A673 (cell line): ENCODE results near the gene MBD3L5. TPM values are rescaled to one million over a fixed set of nuclear protein-coding genes. Genes with fewer than 3 reads are reported as not detected.
"Not testable (repeated sequence)": the region's sequence is repeated elsewhere in the genome, so short reads cannot be mapped to it uniquely, and the experiment has no call there.

Experiments used
- BruUV-seq: library from RNA; stranded (reverse); fragments of 400-500 nt; replicated peaks from 2 replicates; lab custom pipeline; 2021; lab: Mats Ljungman, UMichigan
- CTCF ChIA-PET: fragments of 300-600 bp; sonication (Branson Sonifier 250); formaldehyde crosslinking; loops from one replicate; lab custom pipeline; 2022; ENCODE audit warnings: antibody characterized with exemption; lab: Charles Lee
- POLR2A ChIA-PET: fragments of 300-600 bp; sonication (Branson Sonifier 250); formaldehyde crosslinking; loops from one replicate; lab custom pipeline; 2022; ENCODE audit warnings: antibody characterized with exemption; ENCODE audit not compliant: low non-redundant PET; lab: Charles Lee
- DNase-seq: peaks from one replicate; pipeline ENCODE4 v3.0.0-alpha.2; 2015; ENCODE audit warnings: low spot score
- H3K27ac ChIP-seq: fragments of 200-600 bp; sonication (generic); 2 replicates; pipeline ENCODE4 v1.5.1; 2016; ENCODE audit warnings: mixed run types, low read depth, mild to moderate bottlenecking, mixed read lengths, antibody characterized with exemption, low read length; ENCODE audit not compliant: poor library complexity, severe bottlenecking
- H3K27me3 ChIP-seq: fragments of 200-600 bp; sonication (generic); replicated peaks from 2 replicates; pipeline ENCODE4 v1.6.1; 2017; ENCODE audit warnings: mixed run types, low read depth, mild to moderate bottlenecking, mixed read lengths, antibody characterized with exemption, low read length; ENCODE audit not compliant: insufficient read depth, poor library complexity
- H3K36me3 ChIP-seq: fragments of 200-600 bp; sonication (generic); 2 replicates; pipeline ENCODE4 v1.6.1; 2016; ENCODE audit warnings: mixed run types, mild to moderate bottlenecking, mixed read lengths, antibody characterized with exemption, low read length; ENCODE audit not compliant: insufficient read depth, poor library complexity, severe bottlenecking
- H3K4me1 ChIP-seq: fragments of 200-600 bp; sonication (generic); 2 replicates; pipeline ENCODE4 v1.6.1; 2017; ENCODE audit warnings: mixed run types, mild to moderate bottlenecking, mixed read lengths, antibody characterized with exemption, low read length; ENCODE audit not compliant: insufficient read depth, poor library complexity, severe bottlenecking
- H3K4me3 ChIP-seq: fragments of 200-600 bp; sonication (generic); 2 replicates; pipeline ENCODE4 v1.5.1; 2016; ENCODE audit warnings: low read depth, mixed run types, mild to moderate bottlenecking, mixed read lengths, low read length; ENCODE audit not compliant: poor library complexity, severe bottlenecking
- H3K9me3 ChIP-seq: fragments of 200-600 bp; sonication (generic); 2 replicates; pipeline ENCODE4 v1.6.1; 2016; ENCODE audit warnings: mixed run types, low read depth, mild to moderate bottlenecking, mixed read lengths, antibody characterized with exemption, low read length; ENCODE audit not compliant: poor library complexity, severe bottlenecking
- CTCF ChIP-seq: fragments of 300-800, 200-600 bp; sonication (generic); conservative IDR thresholded peaks from 2 replicates; pipeline ENCODE4 v1.5.1; 2017; ENCODE audit warnings: low read depth, mild to moderate bottlenecking, antibody characterized with exemption, low read length, moderate library complexity, mixed read lengths
- EZH2 ChIP-seq: fragments of 200-600 bp; sonication (generic); IDR thresholded peaks from 2 replicates; pipeline ENCODE4 v1.6.1; 2017; ENCODE audit warnings: borderline replicate concordance, low read depth, mild to moderate bottlenecking, mixed read lengths, antibody characterized with exemption, low read length; ENCODE audit not compliant: poor library complexity, severe bottlenecking
- intact Hi-C: fragments of 100-400 bp; cut with micrococcal nuclease; formaldehyde crosslinking; loops from one replicate; pipeline ENCODE4 v1.10.0; 2022; ENCODE audit not compliant: unreplicated experiment
- total RNA-seq: library from RNA; stranded (reverse); gene quantifications from 2 replicates; pipeline ENCODE4 v1.2.3, GENCODE V29; 2021

MBD3L5 gene
- total RNA-seq, 1 experiment from 2014 or later: 0.47 TPM

GRCh38 chr19:7056371-7056770 is 26.0 kb downstream of the MBD3L5 start:
- H3K4me3 ChIP-seq, intact Hi-C loops, POLR2A ChIA-PET, CTCF ChIA-PET, BruUV-seq, H3K36me3 ChIP-seq, H3K4me1 ChIP-seq, DNase-seq, H3K27ac ChIP-seq, H3K27me3 ChIP-seq, H3K9me3 ChIP-seq: not testable (repeated sequence)

- DNase-seq, H3K27ac ChIP-seq, CTCF ChIA-PET, BruUV-seq, H3K4me1 ChIP-seq, H3K4me3 ChIP-seq, H3K27me3 ChIP-seq, intact Hi-C loops, POLR2A ChIA-PET, H3K36me3 ChIP-seq, H3K9me3 ChIP-seq: not testable (repeated sequence)
Measured at GRCh38 chr19:7058576-7058975, 28.2 kb downstream of the MBD3L5 start, which contains the start of gene MBD3L3. Gene MBD3L3 (minus strand): TSS chr19:7058676. CDS start chr19:7058605, 71 bp downstream.

- H3K27me3 ChIP-seq, CTCF ChIA-PET, BruUV-seq, intact Hi-C loops, DNase-seq, POLR2A ChIA-PET, H3K27ac ChIP-seq, H3K9me3 ChIP-seq, H3K4me1 ChIP-seq, H3K36me3 ChIP-seq, H3K4me3 ChIP-seq: not testable (repeated sequence)
Measured at GRCh38 chr19:7059977-7060376, 29.6 kb downstream of the MBD3L5 start.

GRCh38 chr19:7063339-7063738 is 33.0 kb downstream of the MBD3L5 start:
- DNase-seq: no peak
- TF ChIP-seq EZH2: no peak
- TF ChIP-seq CTCF: no peak
- Histone ChIP-seq H3K9me3 (no peaks in the 10 kb centered on the region), H3K27ac (no peak overlapping the region), H3K36me3 (no peaks in the 10 kb centered on the region), H3K4me3 (no peak overlapping the region), H3K4me1 (no peaks in the 10 kb centered on the region), H3K27me3 (no peaks in the 10 kb centered on the region)
- intact Hi-C loops: no loop called here
- ChIA-PET CTCF (no interaction called here), POLR2A (no interaction called here)
- no TSS peak for BruUV-seq
